K562 (cell line): ENCODE measurements around the gene PGM3. TPM values are rescaled to one million over a fixed set of nuclear protein-coding genes. Genes with fewer than 3 reads are reported as not detected.

Experiments used
- FOXA3 ChIP-seq, 2 experiments: fragments of 450-650 bp in 1 of 2; sonication (generic) in 1 of 2; formaldehyde crosslinking; IDR thresholded peaks in 1 of 2; conservative IDR thresholded peaks in 1 of 2; 2 replicates each; pipeline versions ENCODE4 v1.4.0 to v1.8.0; 2020 to 2022; ENCODE audit warnings: mild to moderate bottlenecking in 2 of 2, missing genetic modification reagents in 1 of 2
- GABPB1 ChIP-seq: sonication (generic); formaldehyde crosslinking; IDR thresholded peaks from 2 replicates; pipeline ENCODE4 v1.8.0; 2022; ENCODE audit warnings: mild to moderate bottlenecking, missing genetic modification reagents
- LEF1 ChIP-seq: fragments of 450-650 bp; IDR thresholded peaks from 2 replicates; pipeline ENCODE4 v1.6.1; 2016; ENCODE audit warnings: mild to moderate bottlenecking
- MYC ChIP-seq, 2 experiments: fragments of 250-450 bp in 1 of 2; sonication (Bioruptor Pico) in 1 of 2; IDR thresholded peaks; 2 replicates each; pipeline versions ENCODE4 v1.5.1 to v1.6.1; 2012 to 2021; ENCODE audit warnings: low read depth in 2 of 2, borderline replicate concordance in 1 of 2, improper control_type of control experiment in 1 of 2, low read length in 1 of 2, mild to moderate bottlenecking in 1 of 2, moderate library complexity in 1 of 2
- PATZ1 ChIP-seq: fragments of 250-450 bp; sonication (Bioruptor Pico); IDR thresholded peaks from 2 replicates; pipeline ENCODE4 v1.5.0; 2020; ENCODE audit warnings: mild to moderate bottlenecking, borderline replicate concordance
- RBM17 ChIP-seq: fragments of 200-400 bp; formaldehyde crosslinking; IDR thresholded peaks from 2 replicates; pipeline ENCODE4 v1.6.1; 2017; ENCODE audit warnings: low read depth, mild to moderate bottlenecking, low read length, borderline replicate concordance
- SIX5 ChIP-seq, 2 experiments: IDR thresholded peaks; 2 replicates each; pipeline ENCODE4 v1.6.1; 2011; ENCODE audit warnings: low read length in 2 of 2, borderline replicate concordance in 1 of 2, low read depth in 1 of 2, mild to moderate bottlenecking in 1 of 2, moderate library complexity in 1 of 2; ENCODE audit not compliant: insufficient read depth in 1 of 2
- ZBTB1 ChIP-seq: sonication (generic); formaldehyde crosslinking; IDR thresholded peaks from 2 replicates; pipeline ENCODE4 v1.8.1; 2023; ENCODE audit warnings: missing genetic modification reagents, low read depth, mild to moderate bottlenecking, borderline replicate concordance
- ZBTB2 ChIP-seq: fragments of 450-650 bp; IDR thresholded peaks from 2 replicates; pipeline ENCODE4 v1.6.1; 2016; ENCODE audit warnings: antibody characterized with exemption
- ZFPM2 ChIP-seq: fragments of 250-450 bp; sonication (Bioruptor Pico); IDR thresholded peaks from 2 replicates; pipeline ENCODE4 v1.5.1; 2022; ENCODE audit warnings: mild to moderate bottlenecking
- ZNF324 ChIP-seq: fragments of 250-450 bp; sonication (Bioruptor Pico); IDR thresholded peaks from 2 replicates; pipeline ENCODE4 v1.4.0; 2020; ENCODE audit warnings: mild to moderate bottlenecking
- ZNF77 ChIP-seq: fragments of 250-450 bp; sonication (Bioruptor Pico); IDR thresholded peaks from 2 replicates; pipeline ENCODE4 v1.5.0; 2020
- polyA plus RNA-seq, 8 experiments: library from polyadenylated mRNA; depleted of rRNA in 4 of 8; stranded (reverse) in 5 of 8; unstranded in 3 of 8; fragments of >200 nt; fragmentation: Nextera tagmentation in 2 of 8; fragmentation: Illumina TruSeq in 1 of 8; extraction: Ambion mirVana in 2 of 8; extraction: Trizol in 1 of 8; gene quantifications; 2 replicates each; pipeline versions ENCODE4 v1.2.1 to v1.2.3, GENCODE V29; 2011 to 2014; ENCODE audit warnings: inconsistent platforms in 1 of 8, missing spikeins in 1 of 8
- total RNA-seq, 7 experiments: library from RNA; depleted of rRNA in 6 of 7; stranded (reverse); fragments of >200 nt in 6 of 7; fragmentation: Illumina TruSeq in 2 of 7; extraction: Trizol in 2 of 7; gene quantifications; 2 replicates each; pipeline versions ENCODE4 v1.2.1 to v1.2.3, GENCODE V29; 2011 to 2021; ENCODE audit warnings: low replicate concordance in 1 of 7
- TF ChIP-seq, protein P1 (sequence below): fragments of 450-650 bp; IDR thresholded peaks from 2 replicates; pipeline ENCODE4 v1.6.1; 2016; ENCODE audit warnings: low read depth
- TF ChIP-seq, protein P2 (sequence below): fragments of 450-650 bp; conservative IDR thresholded peaks from 2 replicates; pipeline ENCODE4 v1.6.1; 2016; ENCODE audit warnings: missing genetic modification characterization, low read depth, mild to moderate bottlenecking, missing compliant biosample characterization, moderate library complexity

PGM3 gene
- total and polyA plus RNA-seq, 9 of the 15 experiments (the other 6 are each of a cell fraction or from before 2014, with no cell fraction given): 19.1 to 107 (median 50.5) TPM

- TF ChIP-seq, protein P1, sequence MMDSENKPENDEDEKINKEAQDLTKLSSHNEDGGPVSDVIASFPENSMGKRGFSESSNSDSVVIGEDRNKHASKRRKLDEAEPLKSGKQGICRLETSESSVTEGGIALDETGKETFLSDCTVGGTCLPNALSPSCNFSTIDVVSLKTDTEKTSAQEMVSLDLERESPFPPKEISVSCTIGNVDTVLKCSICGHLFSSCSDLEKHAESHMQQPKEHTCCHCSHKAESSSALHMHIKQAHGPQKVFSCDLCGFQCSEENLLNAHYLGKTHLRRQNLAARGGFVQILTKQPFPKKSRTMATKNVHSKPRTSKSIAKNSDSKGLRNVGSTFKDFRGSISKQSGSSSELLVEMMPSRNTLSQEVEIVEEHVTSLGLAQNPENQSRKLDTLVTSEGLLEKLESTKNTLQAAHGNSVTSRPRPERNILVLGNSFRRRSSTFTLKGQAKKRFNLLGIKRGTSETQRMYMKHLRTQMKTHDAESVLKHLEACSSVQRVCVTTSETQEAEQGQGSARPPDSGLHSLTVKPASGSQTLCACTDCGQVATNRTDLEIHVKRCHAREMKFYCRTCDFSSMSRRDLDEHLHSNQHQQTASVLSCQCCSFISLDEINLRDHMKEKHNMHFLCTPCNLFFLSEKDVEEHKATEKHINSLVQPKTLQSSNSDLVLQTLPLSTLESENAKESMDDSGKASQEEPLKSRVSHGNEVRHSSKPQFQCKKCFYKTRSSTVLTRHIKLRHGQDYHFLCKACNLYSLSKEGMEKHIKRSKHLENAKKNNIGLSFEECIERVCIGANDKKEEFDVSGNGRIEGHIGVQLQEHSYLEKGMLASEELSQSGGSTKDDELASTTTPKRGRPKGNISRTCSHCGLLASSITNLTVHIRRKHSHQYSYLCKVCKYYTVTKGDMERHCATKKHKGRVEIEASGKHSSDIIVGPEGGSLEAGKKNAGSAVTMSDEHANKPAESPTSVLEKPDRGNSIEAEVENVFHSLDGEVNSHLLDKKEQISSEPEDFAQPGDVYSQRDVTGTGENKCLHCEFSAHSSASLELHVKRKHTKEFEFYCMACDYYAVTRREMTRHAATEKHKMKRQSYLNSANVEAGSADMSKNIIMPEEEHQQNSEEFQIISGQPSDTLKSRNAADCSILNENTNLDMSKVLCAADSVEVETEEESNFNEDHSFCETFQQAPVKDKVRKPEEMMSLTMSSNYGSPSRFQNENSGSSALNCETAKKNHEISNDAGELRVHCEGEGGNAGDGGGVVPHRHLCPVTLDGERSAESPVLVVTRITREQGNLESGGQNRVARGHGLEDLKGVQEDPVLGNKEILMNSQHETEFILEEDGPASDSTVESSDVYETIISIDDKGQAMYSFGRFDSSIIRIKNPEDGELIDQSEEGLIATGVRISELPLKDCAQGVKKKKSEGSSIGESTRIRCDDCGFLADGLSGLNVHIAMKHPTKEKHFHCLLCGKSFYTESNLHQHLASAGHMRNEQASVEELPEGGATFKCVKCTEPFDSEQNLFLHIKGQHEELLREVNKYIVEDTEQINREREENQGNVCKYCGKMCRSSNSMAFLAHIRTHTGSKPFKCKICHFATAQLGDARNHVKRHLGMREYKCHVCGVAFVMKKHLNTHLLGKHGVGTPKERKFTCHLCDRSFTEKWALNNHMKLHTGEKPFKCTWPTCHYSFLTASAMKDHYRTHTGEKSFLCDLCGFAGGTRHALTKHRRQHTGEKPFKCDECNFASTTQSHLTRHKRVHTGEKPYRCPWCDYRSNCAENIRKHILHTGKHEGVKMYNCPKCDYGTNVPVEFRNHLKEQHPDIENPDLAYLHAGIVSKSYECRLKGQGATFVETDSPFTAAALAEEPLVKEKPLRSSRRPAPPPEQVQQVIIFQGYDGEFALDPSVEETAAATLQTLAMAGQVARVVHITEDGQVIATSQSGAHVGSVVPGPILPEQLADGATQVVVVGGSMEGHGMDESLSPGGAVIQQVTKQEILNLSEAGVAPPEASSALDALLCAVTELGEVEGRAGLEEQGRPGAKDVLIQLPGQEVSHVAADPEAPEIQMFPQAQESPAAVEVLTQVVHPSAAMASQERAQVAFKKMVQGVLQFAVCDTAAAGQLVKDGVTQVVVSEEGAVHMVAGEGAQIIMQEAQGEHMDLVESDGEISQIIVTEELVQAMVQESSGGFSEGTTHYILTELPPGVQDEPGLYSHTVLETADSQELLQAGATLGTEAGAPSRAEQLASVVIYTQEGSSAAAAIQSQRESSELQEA: no peak
- TF ChIP-seq ZBTB2 (no peak), ZFPM2 (no peak), LEF1 (0 out of 2 replicates have a peak, but pooled peaks have one; percentile 15), MYC (IDR thresholded peaks at IDR 0.05; ENCODE audit: low read depth, low read length) (no peak), MYC (CRISPR knock-in tag; IDR thresholded peaks at IDR 0.05; ENCODE audit: borderline replicate concordance, low read depth) (no peak), RBM17 (no peak), SIX5 (IDR thresholded peaks at IDR 0.05; ENCODE audit: borderline replicate concordance in 1 of 2, insufficient read depth in 1 of 2, low read depth in 1 of 2, low read length in 2 of 2) (no peak), GABPB1 (no peak), ZNF77 (CRISPR knock-in tag) (no peak), PATZ1 (CRISPR knock-in tag) (no peak), ZNF324 (no peak), FOXA3 (CRISPR knock-in tag; conservative IDR thresholded peaks at IDR 0.05 in 1 of 2, IDR thresholded peaks at IDR 0.05 in 1 of 2) (no peak), ZBTB1 (CRISPR knock-in tag) (no peak)
- TF ChIP-seq, protein P2, sequence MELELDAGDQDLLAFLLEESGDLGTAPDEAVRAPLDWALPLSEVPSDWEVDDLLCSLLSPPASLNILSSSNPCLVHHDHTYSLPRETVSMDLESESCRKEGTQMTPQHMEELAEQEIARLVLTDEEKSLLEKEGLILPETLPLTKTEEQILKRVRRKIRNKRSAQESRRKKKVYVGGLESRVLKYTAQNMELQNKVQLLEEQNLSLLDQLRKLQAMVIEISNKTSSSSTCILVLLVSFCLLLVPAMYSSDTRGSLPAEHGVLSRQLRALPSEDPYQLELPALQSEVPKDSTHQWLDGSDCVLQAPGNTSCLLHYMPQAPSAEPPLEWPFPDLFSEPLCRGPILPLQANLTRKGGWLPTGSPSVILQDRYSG (tag): no peak
Measured at GRCh38 chr6:83160167-83160566, 32.9 kb downstream of the PGM3 start (continued).
